HG02678 (cell line): ENCODE results near the gene ENO1.

Experiments
- ATAC-seq: cut with Tn5 transposase; IDR thresholded peaks from one replicate; pipeline ENCODE4 v1.9.1; 2021; ENCODE audit warnings: mild to moderate bottlenecking, moderate library complexity; ENCODE audit not compliant: unreplicated experiment

ENO1 gene

GRCh38 chr1:8871965-8872399, 6.5 kb downstream of the ENO1 start:
- no peak for ATAC-seq

- no peak for ATAC-seq
These were observed 6.9 kb downstream of the ENO1 start for GRCh38 chr1:8871539-8871935.

DNA sequence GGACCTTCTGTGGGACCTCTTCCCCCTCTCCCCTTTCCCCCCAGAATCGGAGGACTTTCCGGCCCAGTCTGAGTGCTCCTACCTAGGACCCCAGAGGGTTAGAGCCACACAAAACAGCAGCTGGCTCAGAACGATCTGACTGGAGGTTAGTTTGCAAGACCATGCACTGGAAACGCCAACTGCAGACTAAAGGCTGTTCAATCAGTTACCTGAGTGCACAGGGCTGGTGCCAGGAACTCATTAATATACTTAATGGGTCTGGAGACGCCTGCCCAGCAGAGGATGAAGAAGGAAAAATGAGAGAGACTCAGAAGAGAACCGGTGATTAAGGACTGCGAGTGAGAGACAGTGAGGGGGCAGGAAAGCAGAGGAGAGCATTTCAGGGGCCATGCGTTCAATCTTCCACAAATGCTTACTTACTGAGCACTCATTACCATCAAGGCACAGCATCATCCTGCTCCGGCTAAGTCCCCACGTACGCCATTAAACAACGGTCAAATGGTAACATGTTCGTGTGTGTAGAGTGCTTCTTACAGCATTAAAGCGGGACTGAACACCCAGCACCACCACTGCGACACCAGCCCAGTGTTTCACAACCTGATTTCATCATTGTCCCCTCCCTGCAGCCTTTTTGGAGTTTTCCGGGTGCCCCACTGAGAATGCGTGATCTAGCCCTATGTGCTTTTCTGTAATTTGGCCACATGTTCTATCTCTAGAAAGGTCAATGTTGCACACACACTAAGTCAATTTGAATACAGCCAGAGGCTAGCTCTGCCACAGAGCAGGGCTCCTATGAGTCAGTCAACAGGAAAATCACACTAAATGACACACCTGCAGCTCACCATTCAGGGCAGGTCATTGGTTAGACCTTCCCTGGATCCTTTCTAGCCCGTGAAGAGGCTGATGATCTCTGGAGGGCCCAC, 7.6 kb downstream of the ENO1 start:
- ATAC-seq, result no peak

DNA sequence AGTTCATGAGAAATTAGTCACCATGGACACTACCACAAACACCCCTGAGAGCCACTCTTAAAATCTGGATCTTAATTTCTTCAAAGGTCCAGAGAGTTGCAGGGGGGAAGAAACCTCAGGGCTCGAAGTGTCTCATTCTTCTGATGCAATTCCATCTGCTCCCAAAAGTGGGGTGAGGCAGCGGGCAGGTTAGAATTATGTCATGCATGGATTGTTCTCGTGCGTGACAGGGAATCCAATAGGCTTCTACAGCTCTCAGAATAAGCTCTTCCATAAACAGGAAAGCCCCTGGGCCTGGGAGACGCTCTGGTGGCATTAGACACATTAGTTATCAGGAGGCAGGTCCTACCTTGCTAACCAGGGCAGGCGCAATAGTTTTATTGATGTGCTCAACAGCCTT, 8.4 kb downstream of the ENO1 start:
- ATAC-seq, result no peak

GRCh38 chr1:8867878-8868567, 10.5 kb downstream of the ENO1 start:
- ATAC-seq, result no peak

DNA sequence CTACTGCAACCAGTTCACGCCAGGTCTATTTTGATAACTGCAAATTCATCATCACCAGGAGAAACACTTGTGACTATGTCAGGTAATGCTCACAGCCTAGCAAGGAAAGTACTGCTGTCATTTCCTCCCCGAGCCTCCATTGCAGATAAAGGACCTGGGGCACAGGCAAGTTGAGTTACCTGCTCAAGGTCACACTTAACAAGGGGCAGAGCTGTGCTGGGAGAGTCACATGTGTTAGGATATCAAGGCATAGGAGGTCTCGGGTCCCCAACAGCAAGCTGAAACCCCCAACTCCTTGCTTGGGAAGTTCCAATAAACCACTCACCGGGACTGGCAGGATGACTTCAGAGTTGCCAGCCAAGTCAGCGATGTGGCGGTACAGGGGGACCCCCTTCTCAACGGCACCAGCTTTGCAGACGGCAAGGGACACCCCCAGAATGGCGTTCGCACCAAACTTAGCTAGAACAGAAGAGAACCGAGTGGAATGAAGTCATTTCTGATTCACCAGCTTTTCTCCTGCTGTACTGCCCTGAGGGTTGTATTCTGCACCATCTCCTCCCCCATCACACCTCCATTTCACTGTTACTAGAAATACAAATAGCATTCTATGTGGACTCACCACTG, 11.6 kb downstream of the ENO1 start:
- ATAC-seq, result no peak

- ATAC-seq, result no peak
These were observed 12.2 kb downstream of the ENO1 start for GRCh38 chr1:8866173-8866791.

DNA sequence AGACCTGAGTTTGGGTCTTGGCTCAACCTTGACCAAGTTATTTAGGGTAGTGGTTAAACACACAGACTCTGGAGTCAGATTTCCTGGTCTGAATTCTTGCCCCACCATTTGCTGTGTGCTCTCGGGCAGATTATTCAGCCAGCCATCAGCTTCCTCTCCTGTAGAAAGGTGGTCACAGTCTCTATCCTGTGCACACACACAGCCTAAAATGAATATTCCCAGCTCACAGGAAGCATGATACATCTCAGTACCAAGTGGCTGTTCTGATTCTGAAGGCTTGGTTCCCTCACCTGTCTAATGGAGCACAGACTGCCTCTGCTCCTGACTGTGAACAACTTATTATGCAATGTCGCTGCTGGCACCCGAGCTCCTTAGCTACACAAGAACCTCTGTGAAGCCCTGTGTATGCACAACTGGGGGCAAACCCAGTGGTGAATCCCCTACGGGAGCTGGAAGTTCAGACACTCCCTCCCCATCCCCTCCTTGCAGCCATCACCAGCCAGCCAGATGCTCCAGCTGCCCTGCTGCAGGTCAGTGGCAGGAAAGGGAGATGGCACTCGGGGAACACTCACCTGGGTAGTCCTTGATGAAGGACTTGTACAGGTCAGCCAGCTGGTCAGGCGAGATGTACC, 13.7 kb downstream of the ENO1 start:
- ATAC-seq, result no peak

- ATAC-seq, result no peak
These were observed 14.7 kb downstream of the ENO1 start for GRCh38 chr1:8863794-8864233.

DNA sequence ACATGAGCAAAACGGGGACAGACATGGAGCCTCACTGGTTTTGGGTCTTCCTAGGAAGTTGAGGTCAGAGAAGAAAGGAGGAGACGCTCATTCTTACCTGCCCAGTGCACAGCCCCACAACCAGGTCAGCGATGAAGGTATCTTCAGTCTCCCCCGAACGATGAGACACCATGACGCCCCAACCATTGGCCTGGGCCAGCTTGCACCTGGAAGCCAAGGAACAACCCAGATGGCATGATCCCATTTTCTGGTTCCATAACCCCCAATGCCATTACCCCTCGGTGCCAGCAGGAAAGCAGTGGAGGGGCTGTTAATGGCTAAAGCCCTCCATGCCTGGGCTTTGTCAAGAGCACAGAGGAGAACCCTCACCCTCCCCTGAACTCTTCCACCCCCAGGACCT, 15.3 kb downstream of the ENO1 start:
- ATAC-seq, result no peak

- no peak for ATAC-seq
These were observed 16.0 kb downstream of the ENO1 start for GRCh38 chr1:8862528-8862927.

- no peak for ATAC-seq
These were observed 17.6 kb downstream of the ENO1 start for GRCh38 chr1:8860738-8861516.

GRCh38 chr1:8858888-8859706, 19.4 kb downstream of the ENO1 start:
- no peak for ATAC-seq

GRCh38 chr1:8858112-8858668, 20.3 kb downstream of the ENO1 start:
- no peak for ATAC-seq

GRCh38 chr1:8856689-8857412, 21.6 kb downstream of the ENO1 start:
- ATAC-seq, result no peak

- ATAC-seq, result no peak
These were observed 24.2 kb downstream of the ENO1 start for GRCh38 chr1:8854240-8854639.

DNA sequence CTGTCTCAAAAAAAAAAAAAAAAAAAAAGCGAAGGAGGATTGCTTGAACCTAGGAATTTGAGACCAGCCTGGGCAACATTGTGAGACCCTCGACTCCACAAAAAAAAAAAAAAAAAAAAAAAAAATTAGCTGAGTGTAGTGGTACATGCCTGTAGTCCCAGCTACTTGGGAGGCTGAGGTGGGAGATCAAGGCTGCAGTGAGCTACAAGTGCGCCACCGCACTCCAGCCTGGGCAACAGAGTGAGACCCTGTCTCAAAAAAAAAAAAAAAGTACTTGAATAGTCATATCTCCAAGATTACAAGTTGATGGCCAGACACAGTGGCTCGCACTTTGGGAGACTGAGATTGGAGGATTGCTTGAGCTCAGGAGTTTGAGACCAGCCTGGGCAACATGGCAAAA, 27.4 kb downstream of the ENO1 start:
- ATAC-seq, result no peak
